Thyroid gland (tissue), 4 donors: ENCODE data around the gene DNAJC22. TPM values are rescaled to one million over a fixed set of nuclear protein-coding genes. Genes with fewer than 3 reads are reported as not detected.

ENCODE experiments used
- DNase-seq, 2 donors: peaks; one replicate each; pipeline ENCODE4 v3.0.0-alpha.2; 2019
- H3K27ac ChIP-seq, 3 donors: fragments of 200-600 bp; sonication (generic); 1 replicate in 2 of 3; 2 replicates in 1 of 3; pipeline ENCODE4 v1.5.1; 2016 to 2019; ENCODE audit warnings: mild to moderate bottlenecking in 1 of 3, moderate library complexity in 1 of 3
- H3K27me3 ChIP-seq: fragments of 200-600 bp; sonication (generic); one replicate; pipeline ENCODE4 v1.5.1; 2019
- H3K36me3 ChIP-seq, 2 donors: fragments of 200-600 bp; sonication (generic); one replicate each; pipeline ENCODE4 v1.5.1; 2016 to 2019
- H3K4me1 ChIP-seq, 2 donors: fragments of 200-600 bp; sonication (generic); one replicate each; pipeline ENCODE4 v1.5.1; 2017 to 2019
- H3K4me3 ChIP-seq, 3 donors: fragments of 200-600 bp; sonication (generic); replicated peaks in 1 of 3; 1 replicate in 2 of 3; 2 replicates in 1 of 3; pipeline ENCODE4 v1.5.1; 2016; ENCODE audit warnings: mild to moderate bottlenecking in 1 of 3
- H3K9me3 ChIP-seq: fragments of 200-600 bp; sonication (generic); one replicate; pipeline ENCODE4 v1.5.1; 2017
- CTCF ChIP-seq, 6 experiments: fragments of 200-600 bp in 3 of 6; fragments of 450-650 bp in 3 of 6; sonication (generic) in 3 of 6; IDR thresholded peaks; one replicate each; pipeline ENCODE4 v1.5.1; 2016 to 2019; ENCODE audit warnings: antibody characterized with exemption in 6 of 6, mild to moderate bottlenecking in 2 of 6, inconsistent platforms in 1 of 6, moderate library complexity in 1 of 6
- POLR2A ChIP-seq, 2 donors: fragments of 450-650 bp; IDR thresholded peaks; one replicate each; pipeline ENCODE4 v1.6.1; 2017; ENCODE audit warnings: antibody characterized with exemption in 2 of 2, mild to moderate bottlenecking in 2 of 2, moderate library complexity in 1 of 2
- WGBS, 2 donors: methylation state at CpG; one replicate each; pipeline ENCODE4 v1.1.5; 2017; 5-methylcytosine and 5-hydroxymethylcytosine counted together
- intact Hi-C: fragments of 100-400 bp; cut with DNase I; formaldehyde crosslinking; loops from one replicate; pipeline ENCODE4 v1.15.1; 2023
- total RNA-seq, 4 donors: library from RNA; depleted of rRNA; stranded (reverse); fragments of >200 nt; gene quantifications; one replicate each; pipeline ENCODE4 v1.2.3, GENCODE V29; 2016

DNAJC22 gene
- total RNA-seq, 4 donors from 2014 or later: 10.3 to 19.5 (median 17.5) TPM

GRCh38 chr12:49397000-49397399, 50.3 kb downstream of the DNAJC22 start:
- intact Hi-C loops: no loop called here

GRCh38 chr12:49400304-49400703, 53.6 kb downstream of the DNAJC22 start:
- no peaks in the 10 kb centered on the region for H3K9me3 ChIP-seq
- intact Hi-C loops: no loop called here
- no peak overlapping the region for H3K4me3 ChIP-seq
- TF ChIP-seq POLR2A (IDR thresholded peaks at IDR 0.05) (no peak), CTCF (IDR thresholded peaks at IDR 0.05) (no peak)
- H3K27me3 ChIP-seq: no peaks in the 10 kb centered on the region
- DNase-seq: no peak
- WGBS, 2 donors: 91 to 94% methylated on average over 1 of the region's 1 CpG
- H3K27ac ChIP-seq: no peak overlapping the region
- no peaks in the 10 kb centered on the region for H3K4me1 ChIP-seq
- H3K36me3 ChIP-seq: no peaks in the 10 kb centered on the region

More at GRCh38 chr12:49397000-49397399, 50.3 kb downstream of the DNAJC22 start:
- Histone ChIP-seq H3K9me3 (no peaks in the 10 kb centered on the region), H3K36me3 (no peaks in the 10 kb centered on the region), H3K4me3 (no peak overlapping the region), H3K27me3 (no peaks in the 10 kb centered on the region), H3K4me1 (no peaks in the 10 kb centered on the region), H3K27ac (no peak overlapping the region)
- WGBS, 2 donors: 100% methylated on average over 1 of the region's 1 CpG
- no peak for TF ChIP-seq POLR2A (IDR thresholded peaks at IDR 0.05)
- TF ChIP-seq CTCF (IDR thresholded peaks at IDR 0.05): no peak
- no peak for DNase-seq

Other genes with a start within 250 kb of the DNAJC22 start
- 10 to 100 TPM; 30.4 to 54.8 (median 46.6) TPM for gene LMBR1L, start 236.0 kb upstream of the DNAJC22 start, total RNA-seq
- gene TUBA1B, start 215.5 kb upstream of the DNAJC22 start, total RNA-seq: 100 to 1,000 TPM; 284 to 653 (median 477) TPM
- 10 to 100 TPM; 24.6 to 64.4 (median 32.1) TPM for gene TUBA1A, start 157.8 kb upstream of the DNAJC22 start, total RNA-seq
- gene TUBA1C, start 81.8 kb upstream of the DNAJC22 start, total RNA-seq: 100 to 1,000 TPM in 3 of 4 donors, 10 to 100 TPM in 1; 80.6 to 385 (median 212) TPM
- under 1 TPM in 1 of 4 donors, not detected in 3; 0.67 TPM for gene PRPH, start 51.7 kb upstream of the DNAJC22 start, total RNA-seq
- gene TROAP, start 23.6 kb upstream of the DNAJC22 start, total RNA-seq: 1 to 10 TPM in 1 of 4 donors, under 1 TPM in 2, not detected in 1; 0.56 to 2.6 (median 0.96) TPM
- 1 to 10 TPM in 1 of 4 donors, under 1 TPM in 2, not detected in 1; 0.67 to 1.2 (median 0.73) TPM for gene C1QL4, start 9.7 kb upstream of the DNAJC22 start, total RNA-seq
- 10 to 100 TPM; 24.7 to 37.8 (median 30.1) TPM for gene SPATS2, start 20.6 kb downstream of the DNAJC22 start, total RNA-seq
- gene KCNH3, start 192.1 kb downstream of the DNAJC22 start, total RNA-seq: 1 to 10 TPM in 2 of 4 donors, under 1 TPM in 1, not detected in 1; 0.94 to 2.2 (median 2.1) TPM
- 100 to 1,000 TPM in 1 of 4 donors, 10 to 100 TPM in 3; 56.7 to 111 (median 69.2) TPM for gene MCRS1, start 221.3 kb downstream of the DNAJC22 start, total RNA-seq